GM23338 (cell line): ENCODE data around the gene ISG15. TPM values are rescaled to one million over a fixed set of nuclear protein-coding genes. Genes with fewer than 3 reads are reported as not detected.

Experiments used
- ATAC-seq: fragments of 200-7000 bp; cut with Tn5 transposase; 3 replicates; pipeline ENCODE4 v1.9.1; 2020
- DNase-seq: peaks from one replicate; pipeline ENCODE4 v3.0.0-alpha.2; 2015; ENCODE audit warnings: low spot score
- H2AFZ ChIP-seq: fragments of 200-600 bp; sonication (generic); 2 replicates; pipeline ENCODE4 v1.8.0; 2016; ENCODE audit warnings: antibody characterized with exemption, mild to moderate bottlenecking, moderate library complexity
- H3F3A ChIP-seq: fragments of 200-600 bp; sonication (generic); replicated peaks from 2 replicates; pipeline ENCODE4 v1.8.0; 2017; ENCODE audit warnings: antibody characterized with exemption, mixed run types, low read depth
- H3K27ac ChIP-seq: fragments of 200-600 bp; sonication (generic); 2 replicates; pipeline ENCODE4 v1.6.1; 2016; ENCODE audit warnings: low read depth
- H3K27me3 ChIP-seq: fragments of 200-600 bp; sonication (generic); 2 replicates; pipeline ENCODE4 v1.8.0; 2016; ENCODE audit warnings: mild to moderate bottlenecking, mixed run types, moderate library complexity; ENCODE audit not compliant: insufficient read depth
- H3K36me3 ChIP-seq: fragments of 200-600 bp; sonication (generic); 2 replicates; pipeline ENCODE4 v1.8.0; 2016; ENCODE audit warnings: mild to moderate bottlenecking; ENCODE audit not compliant: insufficient read depth
- H3K4me1 ChIP-seq: fragments of 200-600 bp; sonication (generic); 2 replicates; pipeline ENCODE4 v1.8.0; 2016; ENCODE audit warnings: mild to moderate bottlenecking, moderate library complexity; ENCODE audit not compliant: insufficient read depth
- H3K4me2 ChIP-seq: fragments of 200-600 bp; sonication (generic); 2 replicates; pipeline ENCODE4 v1.7.1; 2017; ENCODE audit warnings: mixed run types
- H3K4me3 ChIP-seq: fragments of 200-600 bp; sonication (generic); 2 replicates; pipeline ENCODE4 v1.6.1; 2016; ENCODE audit warnings: mixed run types
- H3K79me2 ChIP-seq: fragments of 200-600 bp; sonication (generic); replicated peaks from 2 replicates; pipeline ENCODE4 v1.8.0; 2017; ENCODE audit warnings: mild to moderate bottlenecking; ENCODE audit not compliant: insufficient read depth
- H3K9me2 ChIP-seq: fragments of 200-600 bp; sonication (generic); 2 replicates; pipeline ENCODE4 v1.8.0; 2017; ENCODE audit not compliant: insufficient read depth
- H4K20me1 ChIP-seq: fragments of 200-600 bp; sonication (generic); replicated peaks from 2 replicates; pipeline ENCODE4 v1.8.0; 2017; ENCODE audit warnings: mild to moderate bottlenecking; ENCODE audit not compliant: insufficient read depth
- H3K27ac Mint-ChIP-seq: 2 replicates; pipeline ENCODE4 v1.8.0; 2020; ENCODE audit warnings: inconsistent platforms, mild to moderate bottlenecking, moderate library complexity, mixed read lengths
- H3K27me3 Mint-ChIP-seq: 3 replicates; pipeline ENCODE4 v1.8.0; 2022; ENCODE audit warnings: low read depth, mild to moderate bottlenecking, moderate library complexity, mixed read lengths, inconsistent platforms; ENCODE audit not compliant: insufficient read depth, poor library complexity
- H3K36me3 Mint-ChIP-seq: 3 replicates; pipeline ENCODE4 v1.8.0; 2021; ENCODE audit warnings: low read depth, mild to moderate bottlenecking, inconsistent platforms, moderate library complexity, mixed read lengths
- H3K4me1 Mint-ChIP-seq: 3 replicates; pipeline ENCODE4 v1.8.0; 2020; ENCODE audit warnings: mild to moderate bottlenecking, inconsistent platforms, mixed read lengths
- H3K4me3 Mint-ChIP-seq: 3 replicates; pipeline ENCODE4 v1.8.0; 2021; ENCODE audit warnings: moderate library complexity, mild to moderate bottlenecking, inconsistent platforms, mixed read lengths
- H3K9me3 Mint-ChIP-seq: 3 replicates; pipeline ENCODE4 v1.8.0; 2020; ENCODE audit warnings: moderate library complexity, mild to moderate bottlenecking, inconsistent platforms, mixed read lengths
- CTCF ChIP-seq, 2 experiments: fragments of 200-600 bp in 1 of 2; sonication (generic) in 1 of 2; conservative IDR thresholded peaks; 2 replicates each; pipeline versions ENCODE4 v1.5.1 to v1.6.1; 2016 to 2017; ENCODE audit warnings: antibody characterized with exemption in 2 of 2, low read depth in 2 of 2, mild to moderate bottlenecking in 2 of 2, moderate library complexity in 1 of 2
- EZH2phosphoT487 ChIP-seq: fragments of 200-600 bp; sonication (generic); IDR thresholded peaks from one replicate; pipeline ENCODE4 v1.8.1; 2018; ENCODE audit warnings: antibody characterized with exemption; ENCODE audit not compliant: unreplicated experiment
- JUNB ChIP-seq: IDR thresholded peaks from one replicate; pipeline ENCODE4 v1.6.1; 2016; ENCODE audit warnings: antibody characterized with exemption; ENCODE audit not compliant: unreplicated experiment
- NANOG ChIP-seq: IDR thresholded peaks from 2 replicates; pipeline ENCODE4 v1.6.1; 2016; ENCODE audit warnings: antibody characterized with exemption, borderline replicate concordance
- REST ChIP-seq: IDR thresholded peaks from one replicate; pipeline ENCODE4 v1.6.1; 2018; ENCODE audit warnings: antibody characterized with exemption; ENCODE audit not compliant: unreplicated experiment
- STAT1 ChIP-seq: IDR thresholded peaks from one replicate; pipeline ENCODE4 v1.6.1; 2016; ENCODE audit warnings: antibody characterized with exemption; ENCODE audit not compliant: unreplicated experiment
- ZNF114 ChIP-seq: fragments of 250-450 bp; sonication (Bioruptor Pico); IDR thresholded peaks from 2 replicates; pipeline ENCODE4 v1.5.0; 2020; ENCODE audit warnings: mild to moderate bottlenecking, moderate library complexity
- ZNF331 ChIP-seq: fragments of 250-450 bp; sonication (Bioruptor Pico); IDR thresholded peaks from 2 replicates; pipeline ENCODE4 v1.5.0; 2020; ENCODE audit warnings: low read depth, mild to moderate bottlenecking, moderate library complexity
- ZNF462 ChIP-seq: fragments of 250-450 bp; sonication (Bioruptor Pico); IDR thresholded peaks from 2 replicates; pipeline ENCODE4 v1.5.0; 2020; ENCODE audit warnings: mild to moderate bottlenecking, moderate library complexity
- polyA plus RNA-seq: library from polyadenylated mRNA; unstranded; fragments of >200 nt; fragmentation: Nextera tagmentation; extraction: Ambion mirVana; gene quantifications from 2 replicates; pipeline ENCODE4 v1.2.1, GENCODE V29; 2016
- total RNA-seq: library from RNA; depleted of rRNA; stranded (reverse); fragments of >200 nt; shearing (Covaris generic); gene quantifications from 2 replicates; pipeline ENCODE4 v1.2.3, GENCODE V29; 2014

The ISG15 gene
- total and polyA plus RNA-seq, 2 experiments from 2014 or later, result 52.9 to 101 TPM

- no peak for DNase-seq
- peaks cover 43% of the 10 kb centered on the region for H3K27me3 Mint-ChIP-seq
- Histone ChIP-seq H3K27ac (no peak overlapping the region), H3K79me2 (no peaks in the 10 kb centered on the region), H3K4me1 (no peaks in the 10 kb centered on the region), H3K9me2 (no peaks in the 10 kb centered on the region), H3K36me3 (no peaks in the 10 kb centered on the region), H3K4me2 (no peak overlapping the region), H3K4me3 (no peak overlapping the region), H3F3A (peaks cover 7% of the 10 kb centered on the region), H4K20me1 (0 out of 2 replicates have a peak, but pooled peaks cover 2% of the 10 kb centered on the region), H3K27me3 (peaks cover 40% of the 10 kb centered on the region), H2AFZ (no peak overlapping the region)
- ATAC-seq, result no peak
- H3K4me1 Mint-ChIP-seq, result no peaks in the 10 kb centered on the region; the same call in 2 of the 3 replicates
- H3K9me3 Mint-ChIP-seq, result no peaks in the 10 kb centered on the region
- TF ChIP-seq NANOG (no peak), CTCF (conservative IDR thresholded peaks at IDR 0.05; ENCODE audit: low read depth in 2 of 2) (no peak), ZNF331 (CRISPR knock-in tag) (no peak), ZNF462 (CRISPR knock-in tag) (no peak), REST (no peak), STAT1 (no peak), EZH2phosphoT487 (no peak), ZNF114 (no peak), JUNB (no peak)
- peaks cover 2% of the 10 kb centered on the region; the same call in 1 of the 3 replicates for H3K36me3 Mint-ChIP-seq
- H3K27ac Mint-ChIP-seq, result no peak overlapping the region
- no peak overlapping the region for H3K4me3 Mint-ChIP-seq
Observed at GRCh38 chr1:964691-965525, 48.4 kb upstream of the ISG15 start.
